ENCODE measurements around the gene COX19. TPM values are rescaled to one million over a fixed set of nuclear protein-coding genes. Genes with fewer than 3 reads are reported as not detected.

COX19 gene
- total RNA-seq, 1 experiment from 2014 or later, result 24.8 TPM

GRCh38 chr7:930975-931758, 44.2 kb downstream of the COX19 start:
- intact Hi-C loops (cut with micrococcal nuclease; ENCODE audit: unreplicated experiment), result no loop called here
- POLR2A ChIA-PET, result no interaction called here
- TSS peak; percentile 7 for BruUV-seq (replicated peaks)
- Histone ChIP-seq H3K9me3 (no peaks in the 10 kb centered on the region), H3K36me3 (ENCODE audit: control insufficient read depth, insufficient read depth, low read length) (no peaks in the 10 kb centered on the region; the same call in none of the 2 replicates), H3K4me1 (peaks cover 11% of the 10 kb centered on the region; the same call in 1 of the 2 replicates), H3K4me3 (ENCODE audit: low read depth, low read length) (no peak overlapping the region), H3K27me3 (replicated peaks; ENCODE audit: control insufficient read depth, insufficient read depth, low read length) (no peaks in the 10 kb centered on the region)
- H3K4me3 Mint-ChIP-seq (ENCODE audit: unreplicated experiment), result no peak overlapping the region
- no peak overlapping the region for H3K27ac Mint-ChIP-seq (ENCODE audit: unreplicated experiment)
- peak in 1 of 2 experiments; percentile 12 for DNase-seq
- CTCF ChIA-PET, result interaction anchor here (0.6 kb wide), 1 partner anchor 56 kb away, joined by 3 read pairs; no protein-coding TSS in a partner anchor
- no peaks in the 10 kb centered on the region for H3K27me3 Mint-ChIP-seq (ENCODE audit: insufficient read depth, unreplicated experiment)
- H3K36me3 Mint-ChIP-seq (ENCODE audit: insufficient read depth, unreplicated experiment), result peaks cover 22% of the 10 kb centered on the region
- H3K9me3 Mint-ChIP-seq (ENCODE audit: unreplicated experiment), result no peaks in the 10 kb centered on the region
- peaks cover 8% of the 10 kb centered on the region for H3K4me1 Mint-ChIP-seq (ENCODE audit: low read depth, unreplicated experiment)
- no peak for TF ChIP-seq CTCF (IDR thresholded peaks at IDR 0.05; ENCODE audit: insufficient read depth in 1 of 2, low read depth in 1 of 2, low read length in 1 of 2, severe bottlenecking in 1 of 2, unreplicated experiment in 1 of 2)

DNA sequence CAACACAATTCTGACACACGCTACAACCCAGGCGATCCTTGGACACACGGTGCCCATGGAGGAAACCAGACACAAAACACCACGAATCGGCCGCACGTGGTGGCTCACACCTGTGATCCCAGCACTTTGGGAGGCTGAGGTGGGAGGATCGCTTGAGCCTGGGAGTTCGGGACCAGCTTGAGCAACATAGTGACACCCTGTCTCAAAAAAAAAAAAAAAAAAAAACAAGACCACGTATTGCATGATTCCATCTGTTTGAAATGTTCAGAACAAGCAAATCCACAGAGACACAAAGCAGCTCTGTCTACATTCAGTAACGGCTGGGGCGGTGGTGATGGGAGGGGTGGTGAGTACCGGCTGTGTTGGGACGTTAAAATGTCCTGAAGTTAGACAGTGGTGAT, 46.0 kb downstream of the COX19 start:
- H3K27ac Mint-ChIP-seq (ENCODE audit: unreplicated experiment), result no peak overlapping the region
- CTCF ChIA-PET, result no interaction called here
- H3K36me3 Mint-ChIP-seq (ENCODE audit: insufficient read depth, unreplicated experiment), result peaks cover 9% of the 10 kb centered on the region
- peaks cover 1% of the 10 kb centered on the region for H3K36me3 ChIP-seq (ENCODE audit: control insufficient read depth, insufficient read depth, low read length)
- no peak overlapping the region for H3K4me3 ChIP-seq (ENCODE audit: low read depth, low read length)
- H3K27me3 Mint-ChIP-seq (ENCODE audit: insufficient read depth, unreplicated experiment), result no peaks in the 10 kb centered on the region
- TF ChIP-seq CTCF (IDR thresholded peaks at IDR 0.05; ENCODE audit: insufficient read depth in 1 of 2, low read depth in 1 of 2, low read length in 1 of 2, severe bottlenecking in 1 of 2, unreplicated experiment in 1 of 2), result no peak
- no peak for DNase-seq
- peaks cover 8% of the 10 kb centered on the region for H3K4me1 Mint-ChIP-seq (ENCODE audit: low read depth, unreplicated experiment)
- no peaks in the 10 kb centered on the region for H3K9me3 Mint-ChIP-seq (ENCODE audit: unreplicated experiment)
- BruUV-seq (replicated peaks), result no TSS peak
- intact Hi-C loops (cut with micrococcal nuclease; ENCODE audit: unreplicated experiment), result no loop called here
- POLR2A ChIA-PET, result no interaction called here
- H3K27me3 ChIP-seq (replicated peaks; ENCODE audit: control insufficient read depth, insufficient read depth, low read length), result no peaks in the 10 kb centered on the region
- H3K9me3 ChIP-seq, result no peaks in the 10 kb centered on the region
- no peak overlapping the region for H3K4me3 Mint-ChIP-seq (ENCODE audit: unreplicated experiment)
- H3K4me1 ChIP-seq, result peaks cover 11% of the 10 kb centered on the region; the same call in 1 of the 2 replicates

DNA sequence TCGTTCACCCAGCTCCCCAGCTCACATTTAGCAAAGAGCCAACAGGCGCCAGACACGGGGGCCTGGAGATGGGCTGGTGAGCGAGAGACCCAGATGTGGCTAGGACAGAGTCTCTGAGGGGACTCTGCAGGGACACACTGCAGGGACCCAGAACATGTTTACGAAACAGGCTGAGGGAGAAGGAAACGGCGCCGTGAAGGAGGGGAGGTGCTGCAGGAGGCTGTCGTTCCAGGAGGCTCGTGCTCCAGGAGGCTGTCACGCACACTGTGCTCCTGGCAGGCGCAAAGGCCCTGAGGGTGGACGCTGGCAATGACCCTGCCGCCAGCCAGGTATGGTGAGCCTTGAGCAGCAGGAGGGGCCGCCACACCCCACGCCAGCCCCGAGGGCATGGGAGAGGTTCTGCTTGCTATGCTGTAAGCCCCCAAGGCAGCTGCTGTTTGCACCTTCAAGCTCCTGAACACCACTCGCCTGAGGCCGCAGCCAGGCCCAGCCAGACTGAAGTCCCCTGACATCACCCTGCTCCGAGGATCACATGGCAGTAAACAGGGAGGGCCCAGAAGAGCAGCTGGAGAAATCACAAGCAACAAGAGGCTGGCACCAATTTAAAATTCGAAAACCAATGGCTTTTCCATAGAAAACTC, 48.2 kb downstream of the COX19 start:
- no peak for TF ChIP-seq CTCF (IDR thresholded peaks at IDR 0.05; ENCODE audit: insufficient read depth in 1 of 2, low read depth in 1 of 2, low read length in 1 of 2, severe bottlenecking in 1 of 2, unreplicated experiment in 1 of 2)
- POLR2A ChIA-PET, result no interaction called here

More for the DNA sequence above, 48.2 kb downstream of the COX19 start:
- intact Hi-C loops (cut with micrococcal nuclease; ENCODE audit: unreplicated experiment), result no loop called here
- Mint-ChIP-seq H3K4me1 (ENCODE audit: low read depth, unreplicated experiment) (peaks cover 8% of the 10 kb centered on the region), H3K27ac (ENCODE audit: unreplicated experiment) (no peak overlapping the region), H3K36me3 (ENCODE audit: insufficient read depth, unreplicated experiment) (peaks cover 2% of the 10 kb centered on the region), H3K9me3 (ENCODE audit: unreplicated experiment) (no peaks in the 10 kb centered on the region), H3K27me3 (ENCODE audit: insufficient read depth, unreplicated experiment) (no peaks in the 10 kb centered on the region), H3K4me3 (ENCODE audit: unreplicated experiment) (no peak overlapping the region)
- Histone ChIP-seq H3K4me1 (peaks cover 11% of the 10 kb centered on the region; the same call in 1 of the 2 replicates), H3K4me3 (ENCODE audit: low read depth, low read length) (no peak overlapping the region), H3K36me3 (ENCODE audit: control insufficient read depth, insufficient read depth, low read length) (peaks cover 1% of the 10 kb centered on the region), H3K9me3 (no peaks in the 10 kb centered on the region), H3K27me3 (replicated peaks; ENCODE audit: control insufficient read depth, insufficient read depth, low read length) (no peaks in the 10 kb centered on the region)
- peak in 1 of 2 experiments; percentile 72 for DNase-seq
- CTCF ChIA-PET, result no interaction called here
- no TSS peak for BruUV-seq (replicated peaks)

Data from Caco-2 (cell line).